HG02840 (cell line): ENCODE results near the gene HADH.
"Not testable (repeated sequence)": the region's sequence is repeated elsewhere in the genome, so short reads cannot be mapped to it uniquely, and the experiment has no call there.

Experiments used
- ATAC-seq: cut with Tn5 transposase; IDR thresholded peaks from one replicate; pipeline ENCODE4 v1.9.1; 2021; ENCODE audit warnings: mild to moderate bottlenecking, moderate library complexity, moderate number of reproducible peaks; ENCODE audit not compliant: unreplicated experiment, low FRiP score

Gene HADH

DNA sequence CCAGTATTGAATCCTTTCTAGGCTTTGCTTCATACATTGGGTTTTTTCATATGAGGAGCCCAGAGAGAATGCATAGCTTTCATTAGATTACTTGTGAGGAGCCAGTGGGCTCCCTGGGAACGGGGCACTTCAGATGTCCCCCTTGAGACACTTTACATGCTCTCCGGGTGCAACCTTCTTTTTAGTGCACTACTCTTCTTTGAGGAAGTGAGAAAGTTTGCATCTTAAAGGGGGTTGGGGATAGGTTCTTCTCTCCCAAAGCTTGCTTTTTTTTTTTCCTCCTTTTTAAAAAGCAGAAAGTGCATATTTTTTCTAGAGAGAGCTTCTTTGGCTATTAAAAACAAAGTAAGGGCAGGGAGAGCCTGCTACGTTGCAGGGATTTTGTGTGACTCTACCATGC is 4.3 kb downstream of the HADH start:
- ATAC-seq, result peak; percentile 30

DNA sequence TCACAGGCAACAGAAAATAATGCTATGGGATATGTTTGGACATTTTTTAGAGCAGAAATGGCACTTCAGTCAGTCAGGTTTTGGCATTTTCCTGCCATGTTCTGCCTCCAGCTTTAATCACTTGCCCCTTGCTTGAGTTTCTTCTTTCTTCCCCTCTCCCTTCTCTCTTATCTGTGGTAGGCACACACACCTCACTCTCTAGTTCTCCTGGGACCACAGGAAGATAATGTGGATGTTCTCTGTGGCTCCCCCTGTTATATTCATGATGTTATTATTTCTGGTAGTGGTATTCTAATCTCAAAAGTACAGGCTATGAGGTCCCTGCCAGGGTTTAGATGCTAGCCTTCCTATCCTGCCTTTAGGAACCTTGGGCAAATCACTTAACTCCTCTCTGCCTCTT is 5.2 kb downstream of the HADH start:
- no peak for ATAC-seq

DNA sequence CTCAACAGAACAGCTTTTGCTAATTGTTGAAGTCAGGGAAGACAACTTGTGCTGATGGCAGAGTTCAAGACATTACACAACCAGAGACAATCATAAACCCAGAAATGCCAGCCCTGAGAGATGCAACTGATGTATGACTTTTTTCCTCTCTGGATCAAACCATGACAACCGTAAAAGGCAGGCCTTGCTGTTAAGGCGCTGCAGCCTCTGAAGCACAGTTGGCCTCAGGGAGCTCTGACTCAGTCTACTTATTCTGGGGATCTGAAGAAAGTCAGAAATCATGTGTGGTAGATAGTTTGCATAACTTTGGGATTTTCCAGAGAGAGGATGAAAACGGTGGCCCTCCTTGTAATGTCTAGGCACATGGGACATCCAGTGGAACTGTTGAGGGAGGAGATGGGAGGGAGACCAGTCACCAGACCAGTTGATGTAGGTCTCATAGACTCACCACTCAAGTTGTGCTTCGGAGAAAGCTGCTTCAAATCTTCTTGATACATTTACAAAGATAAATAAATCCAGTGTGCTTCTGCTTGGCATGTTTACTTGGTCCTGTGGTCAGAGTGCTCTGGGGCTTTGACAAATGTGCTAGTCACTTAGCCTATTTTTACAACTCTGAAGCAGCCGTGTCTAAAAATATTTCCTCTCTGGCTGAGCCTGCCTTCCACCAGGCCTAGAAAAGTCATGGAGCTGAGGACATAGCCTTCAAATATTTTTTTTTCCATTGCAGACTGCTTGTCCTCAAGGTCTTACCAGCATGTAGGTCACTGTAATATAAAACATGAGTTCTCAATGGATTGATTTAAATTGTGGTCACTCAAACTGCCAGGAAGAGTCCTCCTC is 7.5 kb downstream of the HADH start:
- no peak for ATAC-seq

DNA sequence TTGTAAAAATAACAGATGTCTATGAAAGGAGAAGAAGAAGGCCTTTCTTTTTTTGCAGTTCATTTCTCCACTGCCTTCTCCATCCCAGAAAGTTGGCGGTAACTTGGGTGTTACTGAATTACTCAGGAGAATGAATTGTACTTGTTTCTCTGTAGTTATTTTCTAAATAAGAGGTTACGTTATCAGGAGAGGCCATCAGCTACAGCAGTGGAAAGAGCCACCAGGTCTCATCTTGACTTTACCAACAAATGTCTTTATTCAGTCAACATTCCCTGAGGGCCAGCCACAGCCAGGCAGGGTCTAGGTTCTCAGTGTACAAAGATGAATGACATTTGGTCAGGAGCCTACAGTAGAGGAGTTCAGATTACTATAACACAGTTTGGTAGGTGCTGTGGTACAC is 8.1 kb downstream of the HADH start:
- no peak for ATAC-seq

DNA sequence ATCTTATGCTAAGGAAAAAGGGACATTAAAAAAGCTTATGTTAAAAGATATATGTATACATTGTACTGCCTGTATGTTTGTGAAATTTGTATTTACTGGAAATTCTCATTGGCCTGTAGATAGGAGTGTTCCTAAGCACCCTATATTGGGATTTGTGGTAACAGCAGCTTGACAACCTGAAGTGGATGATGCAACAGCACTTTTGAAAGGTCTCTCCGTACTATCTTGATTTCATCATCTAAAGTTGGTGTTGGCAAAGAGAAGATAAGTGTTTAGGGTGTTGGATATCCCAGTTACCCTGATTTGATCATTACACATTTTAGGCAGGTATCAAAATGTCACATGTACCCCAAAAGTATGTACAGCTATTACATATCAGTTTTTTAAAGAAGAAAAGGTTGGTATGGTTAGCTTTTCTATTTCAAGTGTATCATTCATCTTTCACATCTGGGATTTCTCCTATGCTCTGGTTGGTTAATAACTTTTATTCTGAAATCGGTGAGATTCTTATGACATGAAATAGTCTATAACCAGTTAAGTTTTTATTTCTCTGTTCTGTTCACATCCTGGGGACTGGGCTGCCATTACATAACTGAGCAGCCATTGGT is 10.3 kb downstream of the HADH start:
- ATAC-seq, result no peak

DNA sequence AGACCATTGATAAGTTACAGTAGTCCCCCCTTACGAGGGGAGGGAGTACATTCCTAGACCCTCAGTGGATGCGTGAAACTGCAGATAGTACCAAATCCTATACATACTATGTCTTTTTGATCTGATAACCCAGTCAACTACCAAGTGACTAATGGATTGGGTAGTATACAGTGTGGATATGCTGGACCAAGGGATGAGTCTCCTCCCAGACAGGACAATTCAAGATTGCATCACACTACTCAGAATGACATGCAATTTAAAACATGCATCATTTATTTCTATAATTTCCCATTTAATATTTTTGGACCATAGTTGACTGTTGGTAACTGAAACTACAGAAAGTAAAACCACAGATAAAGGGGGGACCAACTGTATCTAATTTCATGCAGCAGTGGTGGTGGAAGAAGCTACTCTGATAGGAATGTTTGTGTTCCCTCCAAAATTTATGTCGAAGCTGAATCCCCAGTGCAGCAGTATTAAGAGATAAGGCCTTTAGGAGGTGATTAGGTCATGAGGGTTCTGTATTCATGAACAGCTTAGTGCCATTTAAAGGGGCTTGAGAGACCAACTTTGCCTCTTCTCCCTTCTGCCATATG is 11.9 kb downstream of the HADH start:
- ATAC-seq, result no peak

DNA sequence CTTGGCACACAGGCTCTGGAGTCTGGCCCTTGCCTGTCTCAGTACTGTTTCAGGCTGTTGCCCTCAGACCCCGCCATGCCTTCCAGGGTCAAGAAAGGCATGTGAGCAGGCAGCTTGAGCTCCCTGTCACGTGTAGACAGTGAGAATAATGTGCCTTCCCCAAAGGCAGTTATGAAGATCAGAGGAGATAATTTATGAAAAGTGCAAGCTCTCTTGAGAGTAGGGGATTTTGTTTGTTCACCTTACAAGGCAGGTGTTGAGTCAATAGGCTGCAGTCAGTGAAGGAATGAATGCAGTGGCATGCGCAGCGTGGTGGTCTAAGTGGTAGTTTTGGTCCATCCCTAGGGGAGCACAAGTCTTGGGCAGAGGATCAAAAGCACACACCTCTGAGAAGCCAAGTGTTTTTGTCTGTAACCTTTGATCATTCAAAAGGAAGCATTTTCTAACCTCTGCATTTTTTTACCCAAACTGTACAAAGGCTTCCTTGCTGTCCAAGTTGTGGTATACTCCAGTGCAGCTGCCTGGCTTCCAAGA is 14.4 kb downstream of the HADH start:
- no peak for ATAC-seq

DNA sequence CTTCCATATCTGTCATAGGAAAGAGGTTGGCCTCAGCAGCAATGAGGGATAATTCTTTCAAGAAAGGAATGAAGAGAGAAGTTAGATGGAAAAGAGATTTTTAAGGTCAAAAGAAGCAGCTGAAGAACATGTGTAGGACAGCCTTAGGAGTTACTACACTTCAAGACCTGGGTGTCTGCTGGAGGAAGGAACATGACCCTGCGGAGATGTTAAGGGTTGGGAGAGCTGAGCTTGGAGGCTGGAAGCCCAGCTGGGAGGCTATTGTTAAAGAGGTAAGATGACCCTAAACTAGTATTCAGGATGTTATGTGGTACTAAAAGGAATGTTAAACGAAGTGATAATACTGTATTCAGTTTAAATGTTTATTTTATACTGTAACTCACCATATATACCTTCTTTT is 15.0 kb downstream of the HADH start:
- ATAC-seq, result no peak

DNA sequence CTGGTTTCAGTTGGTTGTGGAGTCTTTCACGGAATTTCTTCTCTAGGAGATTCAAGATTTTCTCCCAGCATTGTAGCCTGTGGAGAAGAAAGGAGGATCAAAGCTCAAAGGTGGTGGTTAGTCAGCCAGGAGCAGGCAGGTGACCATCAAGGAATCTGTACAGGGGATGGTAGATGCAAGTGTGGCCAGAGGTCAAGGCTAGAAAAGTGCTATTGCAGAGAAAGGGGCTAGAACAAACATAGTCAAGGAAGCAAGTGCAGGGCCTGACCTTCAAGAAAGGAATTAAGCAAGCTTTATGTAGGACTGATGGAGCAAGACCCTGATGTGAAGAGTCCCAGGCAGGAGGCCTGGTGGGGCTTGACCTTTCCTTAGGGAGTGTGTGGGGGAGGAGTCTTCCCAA is 16.1 kb downstream of the HADH start:
- no peak for ATAC-seq

DNA sequence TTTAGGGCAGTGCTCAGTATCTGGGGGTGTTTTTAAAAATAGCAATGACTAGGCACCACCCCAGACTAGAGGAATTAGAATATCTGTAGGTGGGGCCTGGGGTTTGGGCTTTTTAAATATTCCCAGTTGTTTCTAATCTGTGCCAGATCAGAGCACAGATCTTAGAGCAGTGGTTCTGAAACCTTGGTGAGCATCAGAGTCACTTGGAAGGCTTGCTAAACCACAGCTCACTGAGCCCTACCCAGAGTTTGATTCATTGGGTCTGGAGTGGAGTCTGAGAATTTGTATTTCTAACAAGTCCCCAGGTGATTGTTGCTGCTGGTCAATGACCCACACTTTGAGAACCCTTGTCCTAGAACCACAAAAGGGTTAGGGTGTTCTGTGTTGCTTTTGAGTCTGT is 16.7 kb downstream of the HADH start:
- ATAC-seq, result no peak

DNA sequence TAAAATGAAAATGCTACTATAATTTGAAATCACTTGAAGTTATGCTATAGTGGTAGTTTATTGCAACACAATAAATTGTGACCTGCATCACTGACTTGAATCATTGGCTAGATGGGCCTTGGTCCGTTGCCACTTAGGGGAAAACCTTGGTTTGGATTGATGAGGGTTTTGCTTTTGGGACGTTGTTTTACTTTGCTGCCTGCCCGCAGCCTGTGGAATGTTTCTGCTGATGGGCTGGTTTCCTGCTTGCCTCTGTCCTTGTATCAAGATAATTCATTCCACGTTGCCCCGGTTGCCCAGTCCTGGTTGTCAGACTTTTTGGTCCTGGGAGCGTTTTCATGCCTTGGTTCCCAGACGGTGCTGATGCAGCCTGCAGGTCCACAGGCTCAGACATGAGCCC is 18.3 kb downstream of the HADH start:
- ATAC-seq, result no peak

DNA sequence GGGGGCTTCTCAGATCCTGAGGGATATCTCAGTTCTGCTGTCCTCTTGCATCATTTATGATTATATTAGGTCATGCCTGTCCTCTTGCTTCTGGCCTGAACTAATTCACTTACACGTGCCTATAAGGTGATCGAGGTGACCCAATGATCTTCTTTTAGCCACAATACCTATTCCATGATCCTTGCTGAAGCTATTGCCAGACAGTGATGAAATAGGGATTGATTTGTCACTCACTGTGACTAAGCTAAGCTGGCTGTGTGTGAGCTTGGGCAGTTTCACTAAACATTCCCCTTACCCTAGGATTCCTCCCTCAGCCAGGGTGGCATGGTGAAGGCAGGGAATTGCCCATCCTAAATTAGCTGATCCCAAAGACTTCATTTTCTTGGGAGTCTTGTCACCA is 19.0 kb downstream of the HADH start:
- no peak for ATAC-seq

DNA sequence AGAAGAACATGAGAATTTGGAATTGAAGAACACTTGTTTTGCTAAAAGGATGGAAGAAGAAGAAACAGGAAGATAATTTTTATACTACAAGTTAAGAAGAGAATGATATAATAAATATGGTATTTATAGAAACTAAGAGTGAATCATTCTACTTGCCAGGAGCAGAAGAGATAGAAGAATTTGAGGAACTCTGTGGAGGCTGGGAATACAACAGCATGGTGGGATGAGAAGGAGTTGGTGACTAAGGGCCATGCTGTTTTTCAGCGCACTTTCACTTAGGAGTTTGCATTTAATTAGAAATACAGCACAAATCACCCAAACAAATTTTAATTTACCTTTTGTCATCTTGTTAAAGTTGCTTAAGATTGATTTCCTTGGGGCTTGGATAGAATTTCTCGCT is 20.5 kb downstream of the HADH start:
- ATAC-seq, result no peak

DNA sequence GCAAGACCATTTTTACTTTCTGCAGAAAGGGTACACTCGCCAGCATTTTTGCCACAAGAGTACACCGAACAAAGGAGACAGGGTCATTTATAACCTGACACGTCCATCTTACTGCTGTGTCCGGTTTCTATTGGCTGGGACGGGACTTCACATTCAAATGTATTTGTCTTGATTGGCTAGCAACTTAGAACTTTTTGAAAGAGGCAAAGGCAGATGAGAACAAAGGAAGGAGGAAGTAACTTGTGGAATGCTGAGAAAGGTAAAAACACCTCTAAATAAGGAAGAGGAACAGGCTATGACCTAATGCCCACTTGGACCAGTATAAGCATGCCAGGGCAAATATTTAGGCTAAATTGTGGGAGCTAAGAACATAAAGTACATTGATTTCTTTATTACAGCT is 22.7 kb downstream of the HADH start:
- ATAC-seq, result not testable (repeated sequence)

DNA sequence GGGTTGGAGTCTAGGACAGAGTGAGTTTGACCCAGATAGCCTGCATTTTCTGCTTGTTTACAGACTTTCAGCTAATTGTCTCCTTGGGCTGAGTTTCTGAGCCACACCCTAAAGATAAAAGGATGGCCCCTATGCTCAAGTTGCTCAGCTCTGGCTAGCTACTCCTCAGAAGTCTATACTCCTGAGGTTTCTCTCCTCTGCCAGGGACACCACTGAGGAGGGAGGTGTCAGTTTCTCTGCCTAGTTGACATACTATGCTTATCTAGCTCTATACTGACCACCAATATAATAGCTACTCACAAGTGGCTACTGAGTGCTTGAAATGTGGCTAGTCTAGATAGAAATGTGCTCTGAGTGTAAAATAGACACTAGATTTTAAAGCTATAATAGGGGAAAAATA is 23.6 kb downstream of the HADH start:
- no peak for ATAC-seq

DNA sequence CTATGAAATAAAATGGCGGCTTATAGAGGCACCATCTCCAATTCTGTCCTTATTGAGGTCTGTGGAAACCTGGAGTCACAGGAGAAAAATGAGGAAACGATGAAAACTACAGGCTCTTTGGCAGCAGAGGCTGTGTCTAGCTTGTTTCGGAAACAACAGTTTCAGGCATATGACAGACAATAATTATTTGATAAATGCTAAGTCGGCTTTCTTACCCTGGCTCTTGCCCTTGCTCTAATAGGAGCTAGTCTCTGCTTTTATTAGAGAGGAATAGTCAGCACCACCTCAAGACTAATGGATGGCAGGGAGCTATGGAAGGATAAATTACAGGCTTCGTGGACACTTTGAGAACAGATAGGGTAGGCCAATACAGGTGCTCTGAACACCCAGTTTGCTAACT is 24.3 kb downstream of the HADH start:
- ATAC-seq, result no peak

DNA sequence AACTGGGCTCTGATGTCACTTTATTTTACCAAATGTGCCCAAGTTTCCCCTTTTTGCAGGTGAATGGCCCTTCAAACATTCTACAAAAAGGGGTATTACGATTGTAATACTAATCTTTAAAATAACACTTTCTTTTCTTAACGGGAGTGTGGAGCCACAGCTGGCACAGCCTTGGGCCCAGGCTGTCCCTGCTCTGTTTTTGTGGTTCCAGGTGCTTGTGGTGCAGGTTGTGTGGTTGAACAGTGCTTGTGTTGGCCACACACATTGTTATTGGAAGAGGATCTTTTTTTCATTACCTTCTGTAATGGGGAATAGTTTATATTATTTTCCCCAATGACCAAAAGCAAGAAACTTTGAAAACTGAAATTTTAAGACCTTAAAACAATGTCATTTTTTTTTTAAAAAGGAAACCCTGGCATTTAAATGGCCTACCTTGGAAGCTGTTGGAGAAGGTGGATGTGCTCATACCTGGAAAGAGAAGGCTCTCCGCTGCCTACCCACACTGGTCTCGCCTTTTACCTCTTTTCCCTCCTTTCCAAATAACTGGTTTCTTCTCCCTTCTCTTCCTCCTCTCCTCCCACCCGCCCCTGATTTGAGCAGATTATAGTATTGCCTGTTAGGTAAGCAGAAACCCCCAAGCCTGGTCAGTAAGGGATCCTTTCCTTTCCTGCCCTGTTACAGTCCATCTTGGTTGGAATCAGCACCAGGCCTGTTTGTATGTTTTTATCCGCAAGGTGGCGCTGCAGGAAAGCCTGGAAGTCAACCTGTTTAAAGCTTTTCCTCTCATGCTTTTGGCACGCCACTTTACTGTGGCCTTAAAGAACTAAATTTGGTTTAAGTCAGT is 28.6 kb downstream of the HADH start:
- no peak for ATAC-seq

DNA sequence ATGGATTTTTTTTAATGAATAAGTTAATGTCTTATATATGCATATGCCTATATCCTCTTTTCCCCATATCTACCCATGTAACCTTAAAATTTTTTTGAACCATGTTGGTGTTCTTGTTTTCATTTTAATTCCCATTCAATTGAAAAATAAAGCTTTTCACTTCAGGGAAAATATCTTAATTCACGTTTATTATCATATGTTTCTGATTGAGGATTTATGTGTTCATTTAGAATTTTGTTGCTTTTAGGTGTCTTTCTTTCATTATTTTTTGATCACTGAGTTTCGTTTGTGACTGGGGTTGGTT is 29.1 kb downstream of the HADH start:
- ATAC-seq, result no peak

DNA sequence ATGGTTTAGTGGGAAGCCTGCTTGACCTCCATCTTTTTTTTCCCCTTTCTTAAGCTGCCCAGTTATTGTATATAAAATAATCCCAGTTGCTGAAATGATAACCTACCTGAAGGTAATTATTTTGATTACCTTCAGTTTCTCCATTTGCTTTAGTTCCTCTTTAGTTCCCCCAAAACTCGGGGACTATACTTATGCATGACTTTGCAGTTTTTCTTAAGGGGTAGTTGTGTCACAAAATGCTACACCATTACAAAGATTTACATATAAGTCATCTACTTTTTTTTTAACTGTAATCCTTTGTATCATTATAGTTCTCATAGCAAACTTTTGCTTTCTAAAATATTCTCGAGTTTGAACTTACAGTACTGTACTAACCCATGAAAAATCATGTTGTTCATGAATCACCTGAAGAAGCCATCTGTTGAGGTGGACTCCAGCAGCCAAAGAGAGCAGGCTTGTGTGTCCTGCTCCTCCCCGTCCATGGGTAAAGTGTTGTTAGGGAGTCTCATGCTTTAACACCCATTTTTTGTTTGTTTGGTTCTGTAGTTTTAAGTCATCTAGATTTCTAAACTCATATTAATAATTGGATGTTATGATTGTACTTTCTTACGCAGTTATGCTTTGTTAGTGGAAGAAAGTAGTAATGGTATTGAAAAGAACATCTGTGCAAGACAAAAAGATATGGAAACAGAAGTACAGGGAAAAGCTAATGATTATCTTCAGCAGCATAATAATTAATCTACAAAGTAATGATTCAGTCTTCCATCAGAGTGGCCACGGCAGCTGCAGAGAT is 34.6 kb downstream of the HADH start:
- no peak for ATAC-seq

DNA sequence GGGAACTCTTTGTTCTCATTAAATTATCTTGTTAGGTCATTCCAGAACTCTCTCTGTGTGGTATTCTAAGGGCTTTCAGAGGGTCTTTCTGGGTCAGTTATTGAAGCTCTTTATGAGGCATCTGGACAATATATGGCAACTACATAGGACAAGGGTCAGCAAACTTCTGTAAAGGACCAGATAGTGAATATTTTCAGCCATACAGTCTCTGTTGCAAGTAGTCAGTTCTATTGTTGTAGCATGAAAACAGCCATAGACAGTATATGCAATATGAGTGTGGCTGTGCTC is 35.1 kb downstream of the HADH start:
- no peak for ATAC-seq
